ENCODE data around the gene MAPKAPK5.
A peak's percentile ranks its signal among the peaks of the same experiment; 100 is the strongest.
"Not testable (repeated sequence)": the region's sequence is repeated elsewhere in the genome, so short reads cannot be mapped to it uniquely, and the experiment has no call there.

MAPKAPK5 gene

GRCh38 chr12:111828338-111828979 lies 13.6 kb upstream of the MAPKAPK5 start:
- no peak overlapping the region for H3K4me3 ChIP-seq (ENCODE audit: low read depth, low read length)
- TF ChIP-seq, protein P1, sequence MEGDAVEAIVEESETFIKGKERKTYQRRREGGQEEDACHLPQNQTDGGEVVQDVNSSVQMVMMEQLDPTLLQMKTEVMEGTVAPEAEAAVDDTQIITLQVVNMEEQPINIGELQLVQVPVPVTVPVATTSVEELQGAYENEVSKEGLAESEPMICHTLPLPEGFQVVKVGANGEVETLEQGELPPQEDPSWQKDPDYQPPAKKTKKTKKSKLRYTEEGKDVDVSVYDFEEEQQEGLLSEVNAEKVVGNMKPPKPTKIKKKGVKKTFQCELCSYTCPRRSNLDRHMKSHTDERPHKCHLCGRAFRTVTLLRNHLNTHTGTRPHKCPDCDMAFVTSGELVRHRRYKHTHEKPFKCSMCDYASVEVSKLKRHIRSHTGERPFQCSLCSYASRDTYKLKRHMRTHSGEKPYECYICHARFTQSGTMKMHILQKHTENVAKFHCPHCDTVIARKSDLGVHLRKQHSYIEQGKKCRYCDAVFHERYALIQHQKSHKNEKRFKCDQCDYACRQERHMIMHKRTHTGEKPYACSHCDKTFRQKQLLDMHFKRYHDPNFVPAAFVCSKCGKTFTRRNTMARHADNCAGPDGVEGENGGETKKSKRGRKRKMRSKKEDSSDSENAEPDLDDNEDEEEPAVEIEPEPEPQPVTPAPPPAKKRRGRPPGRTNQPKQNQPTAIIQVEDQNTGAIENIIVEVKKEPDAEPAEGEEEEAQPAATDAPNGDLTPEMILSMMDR (conservative IDR thresholded peaks at IDR 0.05; ENCODE audit: low read depth, low read length): no peak
- DNase-seq (ENCODE audit: low read depth): no peak

DNA sequence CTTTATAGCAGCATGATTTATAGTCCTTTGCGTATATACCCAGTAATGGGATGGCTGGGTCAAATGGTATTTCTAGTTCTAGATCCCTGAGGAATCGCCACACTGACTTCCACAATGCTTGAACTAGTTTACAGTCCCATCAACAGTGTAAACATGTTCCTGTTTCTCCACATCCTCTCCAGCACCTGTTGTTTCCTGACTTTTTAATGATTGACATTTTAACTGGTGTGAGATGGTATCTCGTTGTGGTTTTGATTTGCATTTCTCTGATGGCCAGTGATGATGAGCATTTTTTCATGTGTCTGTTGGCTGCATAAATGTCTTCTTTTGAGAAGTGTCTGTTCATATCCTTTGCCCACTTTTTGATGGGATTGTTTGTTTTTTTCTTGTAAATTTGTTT lies 12.4 kb upstream of the MAPKAPK5 start:
- DNase-seq (ENCODE audit: low read depth); H3K4me3 ChIP-seq (ENCODE audit: low read depth, low read length): not testable (repeated sequence)

DNA sequence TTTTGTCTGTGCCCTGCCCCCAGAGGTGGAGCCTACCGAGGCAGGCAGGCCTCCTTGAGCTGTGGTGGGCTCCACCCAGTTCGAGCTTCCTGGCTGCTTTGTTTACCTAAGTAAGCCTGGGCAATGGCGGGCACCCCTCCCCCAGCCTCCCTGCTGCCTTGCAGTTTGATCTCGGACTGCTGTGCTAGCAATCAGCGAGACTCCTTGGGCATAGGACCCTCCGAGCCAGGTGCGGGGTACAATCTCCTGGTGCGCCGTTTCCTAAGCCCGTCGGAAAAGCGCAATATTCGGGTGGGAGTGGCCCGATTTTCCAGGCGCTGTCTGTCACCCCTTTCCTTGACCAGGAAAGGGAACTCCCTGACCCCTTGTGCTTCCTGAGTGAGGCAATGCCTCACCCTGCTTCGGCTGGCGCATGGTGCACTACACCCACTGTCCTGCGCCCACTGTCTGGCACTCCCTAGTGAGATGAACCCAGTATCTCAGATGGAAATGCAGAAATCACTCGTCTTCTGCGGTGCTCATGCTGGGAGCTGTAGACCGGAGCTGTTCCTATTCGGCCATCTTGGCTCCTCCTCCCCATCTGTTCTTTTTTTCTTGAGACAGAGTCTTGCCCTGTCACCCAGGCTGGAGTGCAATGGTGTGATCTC lies 7.2 kb upstream of the MAPKAPK5 start:
- DNase-seq (ENCODE audit: low read depth); H3K4me3 ChIP-seq (ENCODE audit: low read depth, low read length): not testable (repeated sequence)

- H3K4me3 ChIP-seq (ENCODE audit: low read depth, low read length); DNase-seq (ENCODE audit: low read depth): not testable (repeated sequence)
Observed at GRCh38 chr12:111835531-111836181, 6.4 kb upstream of the MAPKAPK5 start.

GRCh38 chr12:111838353-111838752 lies 3.7 kb upstream of the MAPKAPK5 start:
- H3K4me3 ChIP-seq (ENCODE audit: low read depth, low read length): no peak overlapping the region
- TF ChIP-seq, protein P1 (conservative IDR thresholded peaks at IDR 0.05; ENCODE audit: low read depth, low read length): no peak
- DNase-seq (ENCODE audit: low read depth): peak; percentile 20

GRCh38 chr12:111840807-111841206 lies 1.2 kb upstream of the MAPKAPK5 start:
- TF ChIP-seq, protein P1 (conservative IDR thresholded peaks at IDR 0.05; ENCODE audit: low read depth, low read length): no peak
- H3K4me3 ChIP-seq (ENCODE audit: low read depth, low read length): peak overlapping the region; percentile 85
- no peak for DNase-seq (ENCODE audit: low read depth)

GRCh38 chr12:111841236-111841749 lies 735 bp upstream of the MAPKAPK5 start:
- TF ChIP-seq, protein P1 (conservative IDR thresholded peaks at IDR 0.05; ENCODE audit: low read depth, low read length): no peak
- H3K4me3 ChIP-seq (ENCODE audit: low read depth, low read length): peak overlapping the region; percentile 85
- peak; percentile 17 for DNase-seq (ENCODE audit: low read depth)

GRCh38 chr12:111842556-111843396 lies 748 bp downstream of the MAPKAPK5 start:
- peak overlapping the region; percentile 85 for H3K4me3 ChIP-seq (ENCODE audit: low read depth, low read length)
- TF ChIP-seq, protein P1 (conservative IDR thresholded peaks at IDR 0.05; ENCODE audit: low read depth, low read length): no peak
- peak; percentile 24 for DNase-seq (ENCODE audit: low read depth)

Data from choroid plexus epithelial cell (primary cell).